D721Med (cell line): Measurements from ENCODE around the gene SERGEF.

Experiments
- DNase-seq: peaks from one replicate; pipeline ENCODE4 v3.0.0; 2011; ENCODE audit warnings: low spot score; ENCODE audit not compliant: insufficient read length
- FAIRE-seq: peaks from 2 replicates; lab custom pipeline; 2011; peaks lifted over from hg19 to GRCh38; lab: Jason Lieb, UNC
- CTCF ChIP-seq: IDR thresholded peaks from 2 replicates; pipeline ENCODE4 v1.5.1; 2012; ENCODE audit warnings: mild to moderate bottlenecking, control low read depth; ENCODE audit not compliant: insufficient read depth; ENCODE audit errors: missing control alignments

SERGEF gene

GRCh38 chr11:17852246-17852645 lies 160.6 kb downstream of the SERGEF start:
- no peak for TF ChIP-seq CTCF
- no peak for FAIRE-seq
- DNase-seq: no peak

GRCh38 chr11:17851697-17852096 lies 161.2 kb downstream of the SERGEF start:
- no peak for DNase-seq
- no peak for FAIRE-seq
- TF ChIP-seq CTCF: no peak

GRCh38 chr11:17850336-17850735 lies 162.5 kb downstream of the SERGEF start:
- DNase-seq: no peak
- FAIRE-seq: no peak
- TF ChIP-seq CTCF: no peak

- DNase-seq: no peak
- no peak for FAIRE-seq
- no peak for TF ChIP-seq CTCF
These were observed 164.1 kb downstream of the SERGEF start for GRCh38 chr11:17848715-17849114.

GRCh38 chr11:17846852-17847453 lies 165.9 kb downstream of the SERGEF start:
- no peak for FAIRE-seq
- no peak for TF ChIP-seq CTCF
- DNase-seq: no peak

GRCh38 chr11:17845431-17845881 lies 167.4 kb downstream of the SERGEF start:
- FAIRE-seq: no peak
- no peak for TF ChIP-seq CTCF
- DNase-seq: no peak

- FAIRE-seq (no peak), DNase-seq (no peak)
- no peak for TF ChIP-seq CTCF
These were observed 172.7 kb downstream of the SERGEF start for GRCh38 chr11:17840101-17840548.
